DND-41 (cell line): ENCODE results near the gene EIF2B2.

ENCODE experiments used
- ATAC-seq: fragments of 200-7000 bp; cut with Tn5 transposase; 3 replicates; pipeline ENCODE4 v1.9.1; 2021; ENCODE audit warnings: low read depth; ENCODE audit not compliant: insufficient read depth
- DNase-seq: peaks from one replicate; pipeline ENCODE4 v3.0.0-alpha.2; 2020
- H2AFZ ChIP-seq: 2 replicates; pipeline ENCODE4 v1.6.0; 2012; ENCODE audit warnings: low read depth, low read length
- H3K27ac ChIP-seq: 2 replicates; pipeline ENCODE4 v1.5.1; 2012; ENCODE audit warnings: low read length, inconsistent platforms
- H3K27me3 ChIP-seq: fragments of 200-600 bp; sonication (generic); 2 replicates; pipeline ENCODE4 v1.6.0; 2012; ENCODE audit warnings: low read length, mild to moderate bottlenecking, inconsistent platforms; ENCODE audit not compliant: insufficient read depth, poor library complexity
- H3K36me3 ChIP-seq: 2 replicates; pipeline ENCODE4 v1.5.1; 2012; ENCODE audit warnings: low read length, inconsistent platforms; ENCODE audit not compliant: insufficient read depth
- H3K4me1 ChIP-seq: 2 replicates; pipeline ENCODE4 v1.5.1; 2012; ENCODE audit warnings: mild to moderate bottlenecking, low read length; ENCODE audit not compliant: insufficient read depth
- H3K4me2 ChIP-seq: 2 replicates; pipeline ENCODE4 v1.6.0; 2012; ENCODE audit warnings: mild to moderate bottlenecking, moderate library complexity, low read length, inconsistent platforms; ENCODE audit not compliant: insufficient read depth
- H3K4me3 ChIP-seq, 2 experiments: fragments of 200-600 bp in 1 of 2; shearing (Covaris generic) in 1 of 2; 2 replicates each; pipeline ENCODE4 v1.5.1; 2012 to 2016; ENCODE audit warnings: inconsistent platforms in 2 of 2, low read length in 2 of 2, mild to moderate bottlenecking in 2 of 2, low read depth in 1 of 2, moderate library complexity in 1 of 2
- H3K79me2 ChIP-seq: 2 replicates; pipeline ENCODE4 v1.6.0; 2012; ENCODE audit warnings: low read length, inconsistent platforms; ENCODE audit not compliant: insufficient read depth
- H3K9ac ChIP-seq: 2 replicates; pipeline ENCODE4 v1.6.0; 2012; ENCODE audit warnings: low read depth, mild to moderate bottlenecking, inconsistent platforms, low read length, moderate library complexity
- H3K9me3 ChIP-seq: 2 replicates; pipeline ENCODE4 v1.5.1; 2012; ENCODE audit warnings: low read length, moderate library complexity, mild to moderate bottlenecking, inconsistent platforms; ENCODE audit not compliant: insufficient read depth, severe bottlenecking
- H4K20me1 ChIP-seq: 2 replicates; pipeline ENCODE4 v1.6.0; 2012; ENCODE audit warnings: low read length; ENCODE audit not compliant: insufficient read depth
- EZH2 ChIP-seq: IDR thresholded peaks from 3 replicates; pipeline ENCODE4 v1.6.1; 2012; ENCODE audit warnings: borderline replicate concordance, low read depth, mild to moderate bottlenecking, moderate library complexity, low read length, inconsistent platforms; ENCODE audit not compliant: severe bottlenecking
- TF ChIP-seq, protein P1 (sequence below): IDR thresholded peaks from 2 replicates; pipeline ENCODE4 v1.5.1; 2012; ENCODE audit warnings: borderline replicate concordance, low read length, moderate library complexity, mild to moderate bottlenecking; ENCODE audit not compliant: poor library complexity, severe bottlenecking; ENCODE audit errors: extremely low read depth

EIF2B2 gene

DNA sequence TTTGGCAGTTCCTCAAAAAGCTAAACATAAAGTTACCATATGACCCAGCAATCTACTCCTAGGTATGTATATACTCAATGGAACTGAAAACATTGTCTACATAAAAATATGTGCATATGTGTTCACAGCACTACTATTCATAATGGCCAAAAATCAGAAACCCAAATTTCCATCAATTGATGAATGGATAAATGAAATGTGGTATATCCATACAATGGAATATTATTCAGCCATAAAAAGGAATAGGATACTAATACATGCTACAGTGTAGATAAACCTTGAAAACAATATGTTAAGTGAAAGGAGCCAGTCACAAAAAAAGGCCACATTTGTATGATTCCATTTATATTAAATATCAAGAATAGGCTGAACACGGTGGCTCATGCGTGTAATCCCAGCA lies 57.7 kb downstream of the EIF2B2 start:
- peaks cover 37% of the 10 kb centered on the region for H3K36me3 ChIP-seq
- no peaks in the 10 kb centered on the region for H4K20me1 ChIP-seq
- no peak overlapping the region for H3K27ac ChIP-seq
- H3K4me3 ChIP-seq = no peak overlapping the region
- TF ChIP-seq EZH2 = no peak
- TF ChIP-seq, protein P1, sequence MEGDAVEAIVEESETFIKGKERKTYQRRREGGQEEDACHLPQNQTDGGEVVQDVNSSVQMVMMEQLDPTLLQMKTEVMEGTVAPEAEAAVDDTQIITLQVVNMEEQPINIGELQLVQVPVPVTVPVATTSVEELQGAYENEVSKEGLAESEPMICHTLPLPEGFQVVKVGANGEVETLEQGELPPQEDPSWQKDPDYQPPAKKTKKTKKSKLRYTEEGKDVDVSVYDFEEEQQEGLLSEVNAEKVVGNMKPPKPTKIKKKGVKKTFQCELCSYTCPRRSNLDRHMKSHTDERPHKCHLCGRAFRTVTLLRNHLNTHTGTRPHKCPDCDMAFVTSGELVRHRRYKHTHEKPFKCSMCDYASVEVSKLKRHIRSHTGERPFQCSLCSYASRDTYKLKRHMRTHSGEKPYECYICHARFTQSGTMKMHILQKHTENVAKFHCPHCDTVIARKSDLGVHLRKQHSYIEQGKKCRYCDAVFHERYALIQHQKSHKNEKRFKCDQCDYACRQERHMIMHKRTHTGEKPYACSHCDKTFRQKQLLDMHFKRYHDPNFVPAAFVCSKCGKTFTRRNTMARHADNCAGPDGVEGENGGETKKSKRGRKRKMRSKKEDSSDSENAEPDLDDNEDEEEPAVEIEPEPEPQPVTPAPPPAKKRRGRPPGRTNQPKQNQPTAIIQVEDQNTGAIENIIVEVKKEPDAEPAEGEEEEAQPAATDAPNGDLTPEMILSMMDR = no peak
- peaks cover 26% of the 10 kb centered on the region for H3K4me1 ChIP-seq
- H3K9ac ChIP-seq = no peak overlapping the region
- H3K27me3 ChIP-seq = no peaks in the 10 kb centered on the region
- H3K79me2 ChIP-seq = peaks cover 60% of the 10 kb centered on the region
- no peak for DNase-seq
- no peak overlapping the region for H2AFZ ChIP-seq
- no peaks in the 10 kb centered on the region for H3K9me3 ChIP-seq
- H3K4me2 ChIP-seq = no peak overlapping the region
- no peak for ATAC-seq
